ENCODE data around the gene RPP25.

The RPP25 gene

GRCh38 chr15:74907163-74907870, 49.3 kb downstream of the RPP25 start:
- no peak for TF ChIP-seq CTCF (IDR thresholded peaks at IDR 0.05)

GRCh38 chr15:74906450-74907162, 50.0 kb downstream of the RPP25 start, which contains the start of gene FAM219B:
FAM219B (minus strand) TSS chr15:74906851; CDS start chr15:74906800, 51 bp downstream.
- TF ChIP-seq CTCF (IDR thresholded peaks at IDR 0.05) = no peak

GRCh38 chr15:74906067-74906449, 50.5 kb downstream of the RPP25 start:
- no peak for TF ChIP-seq CTCF (IDR thresholded peaks at IDR 0.05)
